Adrenal gland (tissue), 12 donors: ENCODE results near the gene FBXL20. TPM values are rescaled to one million over a fixed set of nuclear protein-coding genes. Genes with fewer than 3 reads are reported as not detected.

ENCODE experiments used
- DNase-seq, 7 donors: peaks; one replicate each; pipeline ENCODE4 v3.0.0-alpha.2; 2019 to 2020
- H3K27ac ChIP-seq, 5 donors: fragments of 200-600 bp; sonication (generic) in 4 of 5; 1 replicate in 3 of 5; 2 replicates in 2 of 5; pipeline versions ENCODE4 v1.5.1 to v1.8.0; 2016 to 2020; ENCODE audit warnings: mild to moderate bottlenecking in 1 of 5
- H3K27me3 ChIP-seq: fragments of 200-600 bp; 2 replicates; pipeline ENCODE4 v1.8.0; 2021
- H3K36me3 ChIP-seq, 2 donors: fragments of 200-600 bp; replicated peaks in 1 of 2; 1 replicate in 1 of 2; 2 replicates in 1 of 2; pipeline versions ENCODE4 v1.5.1 to v1.8.0; 2018 to 2022
- H3K4me1 ChIP-seq, 2 donors: fragments of 200-600 bp; replicated peaks in 1 of 2; 1 replicate in 1 of 2; 2 replicates in 1 of 2; pipeline versions ENCODE4 v1.5.1 to v1.8.0; 2018 to 2021
- H3K4me3 ChIP-seq, 4 donors: fragments of 200-600 bp; sonication (generic) in 3 of 4; one replicate each; pipeline ENCODE4 v1.5.1; 2016 to 2018
- H3K9me3 ChIP-seq, 3 donors: fragments of 200-600 bp; sonication (generic) in 1 of 3; replicated peaks in 1 of 3; 1 replicate in 2 of 3; 2 replicates in 1 of 3; pipeline versions ENCODE4 v1.5.1 to v1.8.0; 2016 to 2021
- CTCF ChIP-seq, 6 experiments: fragments of 450-650 bp in 4 of 6; fragments of 200-600 bp in 2 of 6; sonication (generic) in 1 of 6; IDR thresholded peaks; 1 replicate in 5 of 6; 2 replicates in 1 of 6; pipeline versions ENCODE4 v1.5.1 to v1.8.0; 2016 to 2021; ENCODE audit warnings: antibody characterized with exemption in 6 of 6, mild to moderate bottlenecking in 2 of 6, moderate library complexity in 1 of 6
- POLR2A ChIP-seq, 2 donors: fragments of 450-650 bp; IDR thresholded peaks; one replicate each; pipeline ENCODE4 v1.6.1; 2017; ENCODE audit warnings: antibody characterized with exemption in 2 of 2, mild to moderate bottlenecking in 2 of 2, moderate library complexity in 1 of 2
- WGBS, 4 donors: extraction: QIAGEN DNeasy Blood & Tissue Kit in 2 of 4; methylation state at CpG; one replicate each; pipeline versions ENCODE4 v1.1.5 to v1.1.7; 2013 to 2017; 5-methylcytosine and 5-hydroxymethylcytosine counted together
- intact Hi-C, 2 donors: fragments of 100-400 bp; cut with DNase I; formaldehyde crosslinking; loops; one replicate each; pipeline versions ENCODE4 v1.14.1 to v1.15.0; 2022 to 2023
- polyA plus RNA-seq, 3 donors: library from polyadenylated mRNA; stranded (reverse); fragments of 200-250 nt in 2 of 3; fragments of 350-450 nt in 1 of 3; fragmentation: Illumina TruSeq in 1 of 3; extraction: RNeasy Lipid Tissue Mini Kit (QIAGEN cat#74804) in 1 of 3; gene quantifications; one replicate each; pipeline ENCODE4 v1.2.3, GENCODE V29; 2013 to 2014
- total RNA-seq, 9 donors: library from RNA; depleted of rRNA in 4 of 9; stranded (reverse); fragments of >200 nt in 4 of 9; fragments of 120-200 nt in 1 of 9; fragmentation: NEBNext Ultra II Directional in 1 of 9; extraction: Animal tissue kit (Norgen Biotek cat#: 25700) in 1 of 9; gene quantifications; one replicate each; pipeline versions ENCODE4 v1.1.0 to v1.2.4, GENCODE V29; 2013 to 2023
- donor health status: healthy with polysubstance abuse.
- donor health status: Bipolar disorder and iron deficiency.
- donor health status: DM: yes; HTN: yes; CAD: no.
- donor health status: DM: no; HTN: no; CAD: no.
- donor health status: DM: no; HTN: no; CAD: no.
- donor health status: DM: yes; HTN: yes; CAD: no.

FBXL20 gene
- total and polyA plus RNA-seq, 12 donors: 3.7 to 41.5 (median 17.3) TPM

- Histone ChIP-seq H3K9me3 (no peaks in the 10 kb centered on the region), H3K4me1 (peaks cover 10 to 13% of the 10 kb centered on the region in 2 donors), H3K27ac (no peak overlapping the region), H3K4me3 (no peak overlapping the region), H3K27me3 (no peaks in the 10 kb centered on the region), H3K36me3 (no peaks in the 10 kb centered on the region)
- intact Hi-C loops: loop anchor here (5.0 kb wide), 1 partner anchor 33 kb away; no protein-coding TSS in a partner anchor
- WGBS, 4 donors: 81 to 93% (median 85%) methylated on average over 5 of the region's 5 CpGs
- no peak for DNase-seq
- TF ChIP-seq CTCF (IDR thresholded peaks at IDR 0.05) (no peak), POLR2A (IDR thresholded peaks at IDR 0.05) (no peak)
These were observed 160.8 kb downstream of the FBXL20 start for GRCh38 chr17:39240631-39241030.

- WGBS, 4 donors: 34 to 57% (median 36%) methylated on average over 14 to 16 of the region's 16 CpGs
- Histone ChIP-seq H3K4me3 (no peak overlapping the region), H3K36me3 (no peaks in the 10 kb centered on the region), H3K9me3 (no peaks in the 10 kb centered on the region), H3K4me1 (peaks cover 10 to 13% of the 10 kb centered on the region in 2 donors), H3K27ac (no peak overlapping the region), H3K27me3 (no peaks in the 10 kb centered on the region)
- peak in 3 of 7 donors; percentile 47 to 68 (median 50) for DNase-seq
- TF ChIP-seq POLR2A (IDR thresholded peaks at IDR 0.05): no peak
- TF ChIP-seq CTCF (IDR thresholded peaks at IDR 0.05): peak in 5 of 6 experiments; percentile 33 to 58 (median 43)
- intact Hi-C loops: loop anchor here (5.0 kb wide), 1 partner anchor 32 kb away; no protein-coding TSS in a partner anchor
These were observed 161.6 kb downstream of the FBXL20 start for GRCh38 chr17:39239640-39240314.

GRCh38 chr17:39238311-39238972, 163.0 kb downstream of the FBXL20 start:
- H3K4me1 ChIP-seq: peaks cover 10 to 13% of the 10 kb centered on the region in 2 donors
- intact Hi-C loops: no loop called here
- H3K27ac ChIP-seq: peak overlapping the region in 4 of 5 donors; percentile 25 to 89 (median 71)
- DNase-seq: peak; percentile 81 to 91 (median 86)
- 14 to 20% (median 18%) methylated on average over 10 to 15 of the region's 15 CpGs for WGBS, 4 donors
- no peak overlapping the region for H3K4me3 ChIP-seq
- TF ChIP-seq POLR2A (IDR thresholded peaks at IDR 0.05): peak in 1 of 2 donors; percentile 35
- TF ChIP-seq CTCF (IDR thresholded peaks at IDR 0.05): no peak
- no peaks in the 10 kb centered on the region for H3K36me3 ChIP-seq
- no peaks in the 10 kb centered on the region for H3K27me3 ChIP-seq
- no peaks in the 10 kb centered on the region for H3K9me3 ChIP-seq

GRCh38 chr17:39237586-39237985, 163.8 kb downstream of the FBXL20 start:
- no peaks in the 10 kb centered on the region for H3K9me3 ChIP-seq
- WGBS, 4 donors: 82 to 90% (median 86%) methylated on average over 4 to 7 of the region's 7 CpGs; no CpG with 5 or more reads in 1 of the 4 donors
- no peaks in the 10 kb centered on the region for H3K27me3 ChIP-seq
- no peak overlapping the region for H3K4me3 ChIP-seq
- no peak for TF ChIP-seq POLR2A (IDR thresholded peaks at IDR 0.05)
- TF ChIP-seq CTCF (IDR thresholded peaks at IDR 0.05): no peak
- peaks cover 10 to 13% of the 10 kb centered on the region in 2 donors for H3K4me1 ChIP-seq
- intact Hi-C loops: no loop called here
- no peaks in the 10 kb centered on the region for H3K36me3 ChIP-seq
- H3K27ac ChIP-seq: peak overlapping the region in 2 of 5 donors; percentile 87 to 89
- no peak for DNase-seq
